Panc1 (cell line): ENCODE measurements around the gene PI4K2A. TPM values are rescaled to one million over a fixed set of nuclear protein-coding genes. Genes with fewer than 3 reads are reported as not detected.
A peak's percentile ranks its signal among the peaks of the same experiment; 100 is the strongest.

Experiments
- ATAC-seq: fragments of 200-7000 bp; cut with Tn5 transposase; 2 replicates; pipeline ENCODE4 v1.9.1; 2020; ENCODE audit warnings: mild to moderate bottlenecking, moderate library complexity
- BruUV-seq: library from RNA; stranded (reverse); fragments of 400-500 nt; replicated peaks from 2 replicates; lab custom pipeline; 2021; lab: Mats Ljungman, UMichigan
- CTCF ChIA-PET: fragments of 300-600 bp; sonication (Branson Sonifier 250); formaldehyde crosslinking; loops from one replicate; lab custom pipeline; 2022; ENCODE audit warnings: antibody characterized with exemption; lab: Charles Lee
- POLR2A ChIA-PET: fragments of 300-600 bp; sonication (Branson Sonifier 250); formaldehyde crosslinking; loops from one replicate; lab custom pipeline; 2022; ENCODE audit warnings: antibody characterized with exemption; lab: Charles Lee
- DNase-seq: peaks from one replicate; pipeline ENCODE4 v3.0.0-alpha.2; 2010; ENCODE audit warnings: low read depth, low spot score
- H3K27ac ChIP-seq: 2 replicates; pipeline ENCODE4 v1.5.1; 2011; ENCODE audit warnings: mild to moderate bottlenecking, low read length, inconsistent platforms
- H3K27me3 ChIP-seq: fragments of 200-500 bp; sonication (Bioruptor generic); 2 replicates; pipeline ENCODE4 v1.6.0; 2014; ENCODE audit warnings: low read length, inconsistent platforms; ENCODE audit not compliant: control insufficient read depth, insufficient read depth
- H3K36me3 ChIP-seq: fragments of 200-500 bp; sonication (Bioruptor generic); 2 replicates; pipeline ENCODE4 v1.5.1; 2014; ENCODE audit warnings: inconsistent platforms, mild to moderate bottlenecking, low read length, moderate library complexity; ENCODE audit not compliant: control insufficient read depth, insufficient read depth
- H3K4me1 ChIP-seq: 2 replicates; pipeline ENCODE4 v1.5.1; 2011; ENCODE audit warnings: inconsistent platforms, mild to moderate bottlenecking, low read length, moderate library complexity; ENCODE audit not compliant: control insufficient read depth, insufficient read depth
- H3K4me3 ChIP-seq, 2 experiments: 2 replicates each; pipeline ENCODE4 v1.5.1; 2011 to 2012; ENCODE audit warnings: low read depth in 2 of 2, low read length in 2 of 2, mild to moderate bottlenecking in 2 of 2, inconsistent platforms in 1 of 2, moderate library complexity in 1 of 2
- H3K9me3 ChIP-seq: fragments of 200-500 bp; sonication (Bioruptor generic); 2 replicates; pipeline ENCODE4 v1.5.1; 2014; ENCODE audit warnings: low read depth, mild to moderate bottlenecking, inconsistent platforms, low read length, moderate library complexity; ENCODE audit not compliant: control insufficient read depth, insufficient read depth
- POLR2AphosphoS5 ChIP-seq: IDR thresholded peaks from 2 replicates; pipeline ENCODE4 v1.6.1; 2012; ENCODE audit warnings: mild to moderate bottlenecking, low read depth, low read length, moderate library complexity
- SIN3A ChIP-seq: IDR thresholded peaks from 2 replicates; pipeline ENCODE4 v1.6.1; 2012; ENCODE audit warnings: low read depth, mild to moderate bottlenecking, low read length, moderate library complexity, borderline replicate concordance; ENCODE audit not compliant: insufficient read depth
- TCF7L2 ChIP-seq: IDR thresholded peaks from 2 replicates; pipeline ENCODE4 v1.6.1; 2011; ENCODE audit warnings: mild to moderate bottlenecking, low read depth, low read length, inconsistent platforms
- in situ Hi-C: cut with HindIII; loops from 2 replicates; pipeline ENCODE4 v1.10.0; 2016; ENCODE audit warnings: low sequenced_read_pairs, low pct_unique_long_range_greater_than_20kb
- intact Hi-C: fragments of 100-400 bp; cut with micrococcal nuclease; formaldehyde crosslinking; loops from one replicate; pipeline ENCODE4 v1.10.0; 2022; ENCODE audit not compliant: unreplicated experiment
- total RNA-seq: library from RNA; stranded (reverse); gene quantifications from one replicate; pipeline ENCODE4 v1.2.1, GENCODE V29; 2021; ENCODE audit not compliant: unreplicated experiment
- TF ChIP-seq, protein P1 (sequence below), 2 experiments: IDR thresholded peaks; 2 replicates each; pipeline ENCODE4 v1.6.1; 2011 to 2012; ENCODE audit warnings: low read depth in 2 of 2, control low read depth in 1 of 2, low read length in 1 of 2, mild to moderate bottlenecking in 1 of 2, moderate library complexity in 1 of 2; ENCODE audit not compliant: insufficient read depth in 1 of 2
- TF ChIP-seq, protein P2 (sequence below): fragments of 450-650 bp; IDR thresholded peaks from 2 replicates; pipeline ENCODE4 v1.5.1; 2017; ENCODE audit warnings: mild to moderate bottlenecking

The PI4K2A gene
- total RNA-seq, 1 experiment from 2014 or later, result 22.8 TPM

DNA sequence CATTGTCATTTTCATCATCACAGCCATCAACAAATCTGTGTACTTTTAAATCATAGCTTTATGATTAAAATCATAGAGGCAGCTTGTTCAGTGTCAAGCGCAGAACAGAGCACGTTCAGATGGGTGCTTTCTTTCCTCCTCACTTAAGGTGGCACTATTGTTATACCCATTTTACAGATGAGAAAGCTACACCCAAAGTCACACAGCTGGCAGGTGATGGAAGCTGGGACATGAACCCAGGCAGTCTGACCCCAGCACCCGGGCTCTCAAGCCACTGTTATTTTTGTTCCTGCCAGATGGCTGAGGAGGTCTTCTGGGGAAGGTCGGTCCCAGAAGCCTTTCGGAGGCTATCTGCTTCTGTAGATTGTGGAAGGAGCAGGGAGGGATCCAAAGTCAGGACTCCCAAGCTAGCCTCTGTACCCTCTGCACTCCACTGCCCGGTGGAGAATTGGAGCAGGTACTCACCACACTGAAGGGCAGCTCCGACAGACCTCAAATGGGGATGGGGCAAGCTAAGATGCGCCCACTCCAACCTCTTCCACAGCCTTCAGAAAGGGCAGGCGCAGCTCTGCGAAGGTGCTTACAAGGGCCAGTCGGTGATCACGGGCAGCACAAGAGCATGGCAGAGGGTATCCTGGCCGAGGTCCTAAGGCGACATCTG is 46.0 kb downstream of the PI4K2A start:
- Histone ChIP-seq H3K4me1 (peaks cover 35% of the 10 kb centered on the region), H3K4me3 (peak overlapping the region; percentile 72 to 73), H3K27ac (peak overlapping the region; percentile 75), H3K36me3 (no peaks in the 10 kb centered on the region), H3K27me3 (no peaks in the 10 kb centered on the region), H3K9me3 (no peaks in the 10 kb centered on the region)
- TF ChIP-seq, protein P1, sequence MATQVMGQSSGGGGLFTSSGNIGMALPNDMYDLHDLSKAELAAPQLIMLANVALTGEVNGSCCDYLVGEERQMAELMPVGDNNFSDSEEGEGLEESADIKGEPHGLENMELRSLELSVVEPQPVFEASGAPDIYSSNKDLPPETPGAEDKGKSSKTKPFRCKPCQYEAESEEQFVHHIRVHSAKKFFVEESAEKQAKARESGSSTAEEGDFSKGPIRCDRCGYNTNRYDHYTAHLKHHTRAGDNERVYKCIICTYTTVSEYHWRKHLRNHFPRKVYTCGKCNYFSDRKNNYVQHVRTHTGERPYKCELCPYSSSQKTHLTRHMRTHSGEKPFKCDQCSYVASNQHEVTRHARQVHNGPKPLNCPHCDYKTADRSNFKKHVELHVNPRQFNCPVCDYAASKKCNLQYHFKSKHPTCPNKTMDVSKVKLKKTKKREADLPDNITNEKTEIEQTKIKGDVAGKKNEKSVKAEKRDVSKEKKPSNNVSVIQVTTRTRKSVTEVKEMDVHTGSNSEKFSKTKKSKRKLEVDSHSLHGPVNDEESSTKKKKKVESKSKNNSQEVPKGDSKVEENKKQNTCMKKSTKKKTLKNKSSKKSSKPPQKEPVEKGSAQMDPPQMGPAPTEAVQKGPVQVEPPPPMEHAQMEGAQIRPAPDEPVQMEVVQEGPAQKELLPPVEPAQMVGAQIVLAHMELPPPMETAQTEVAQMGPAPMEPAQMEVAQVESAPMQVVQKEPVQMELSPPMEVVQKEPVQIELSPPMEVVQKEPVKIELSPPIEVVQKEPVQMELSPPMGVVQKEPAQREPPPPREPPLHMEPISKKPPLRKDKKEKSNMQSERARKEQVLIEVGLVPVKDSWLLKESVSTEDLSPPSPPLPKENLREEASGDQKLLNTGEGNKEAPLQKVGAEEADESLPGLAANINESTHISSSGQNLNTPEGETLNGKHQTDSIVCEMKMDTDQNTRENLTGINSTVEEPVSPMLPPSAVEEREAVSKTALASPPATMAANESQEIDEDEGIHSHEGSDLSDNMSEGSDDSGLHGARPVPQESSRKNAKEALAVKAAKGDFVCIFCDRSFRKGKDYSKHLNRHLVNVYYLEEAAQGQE (IDR thresholded peaks at IDR 0.05; ENCODE audit: insufficient read depth in 1 of 2, low read depth in 2 of 2, low read length in 1 of 2), result no peak
- TF ChIP-seq, protein P2, sequence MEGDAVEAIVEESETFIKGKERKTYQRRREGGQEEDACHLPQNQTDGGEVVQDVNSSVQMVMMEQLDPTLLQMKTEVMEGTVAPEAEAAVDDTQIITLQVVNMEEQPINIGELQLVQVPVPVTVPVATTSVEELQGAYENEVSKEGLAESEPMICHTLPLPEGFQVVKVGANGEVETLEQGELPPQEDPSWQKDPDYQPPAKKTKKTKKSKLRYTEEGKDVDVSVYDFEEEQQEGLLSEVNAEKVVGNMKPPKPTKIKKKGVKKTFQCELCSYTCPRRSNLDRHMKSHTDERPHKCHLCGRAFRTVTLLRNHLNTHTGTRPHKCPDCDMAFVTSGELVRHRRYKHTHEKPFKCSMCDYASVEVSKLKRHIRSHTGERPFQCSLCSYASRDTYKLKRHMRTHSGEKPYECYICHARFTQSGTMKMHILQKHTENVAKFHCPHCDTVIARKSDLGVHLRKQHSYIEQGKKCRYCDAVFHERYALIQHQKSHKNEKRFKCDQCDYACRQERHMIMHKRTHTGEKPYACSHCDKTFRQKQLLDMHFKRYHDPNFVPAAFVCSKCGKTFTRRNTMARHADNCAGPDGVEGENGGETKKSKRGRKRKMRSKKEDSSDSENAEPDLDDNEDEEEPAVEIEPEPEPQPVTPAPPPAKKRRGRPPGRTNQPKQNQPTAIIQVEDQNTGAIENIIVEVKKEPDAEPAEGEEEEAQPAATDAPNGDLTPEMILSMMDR, result no peak
- TF ChIP-seq SIN3A (no peak), POLR2AphosphoS5 (no peak), TCF7L2 (no peak)
- in situ Hi-C loops, result loop anchor here (5.0 kb wide), 1 partner anchor 41 kb away; no protein-coding TSS in a partner anchor
- no TSS peak for BruUV-seq
- intact Hi-C loops, result no loop called here
- ATAC-seq (peak; percentile 40), DNase-seq (no peak)
- ChIA-PET CTCF (interaction anchor here (0.6 to 2.2 kb wide), 5 partner anchors 8 to 59 kb away, joined by 3 to 13 read pairs (median 7); no protein-coding TSS in a partner anchor), POLR2A (no interaction called here)

DNA sequence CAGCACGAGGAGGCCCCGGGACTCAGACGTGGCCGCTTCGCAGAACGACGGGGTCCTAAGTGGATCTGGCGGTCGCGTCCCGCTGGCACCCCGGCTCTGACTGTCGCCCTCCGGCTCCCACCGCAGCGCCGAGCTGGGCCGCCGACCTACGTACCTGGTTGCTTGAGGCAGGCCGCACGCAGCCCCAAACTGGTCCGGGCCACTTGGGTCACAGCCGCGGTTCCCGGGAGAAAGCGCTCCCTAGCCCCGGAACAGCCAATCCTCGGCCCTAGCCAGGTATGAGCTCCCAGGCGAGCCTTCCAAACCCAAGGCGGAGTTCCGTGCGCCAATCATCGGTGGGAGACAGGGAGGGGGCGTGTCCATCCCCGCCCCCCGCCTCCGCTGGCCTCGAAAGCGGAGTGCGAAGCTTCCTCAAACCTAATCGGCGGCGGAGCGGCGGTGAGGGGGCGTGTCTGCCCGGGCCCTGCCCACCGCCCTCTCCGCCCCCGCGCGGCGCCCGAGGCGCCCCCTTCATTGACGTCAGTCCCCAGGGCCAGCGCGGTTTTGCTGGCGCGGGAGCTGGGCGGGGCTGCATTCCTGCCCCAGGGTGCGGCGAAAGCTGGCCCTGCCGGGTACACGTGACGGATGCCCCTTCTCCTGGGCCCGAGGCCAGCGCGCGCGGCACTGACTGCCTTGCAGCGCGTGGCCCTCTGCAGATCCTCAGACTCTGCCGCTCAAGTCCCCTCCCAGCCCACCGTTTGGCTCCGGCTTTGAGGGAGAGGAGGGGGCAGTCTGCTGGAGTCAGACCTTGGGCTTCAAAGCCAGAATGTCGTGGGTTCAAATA is 46.7 kb downstream of the PI4K2A start, which contains the start of gene AVPI1:
TSS of gene AVPI1 (minus strand) at position 280 of the 823 bp plus-strand sequence. CDS start 7,336 bp downstream, outside the sequence.
- in situ Hi-C loops, result loop anchor here (5.0 kb wide), 1 partner anchor 40 kb away; no protein-coding TSS in a partner anchor
- no peaks in the 10 kb centered on the region for H3K36me3 ChIP-seq
- TF ChIP-seq SIN3A, result 0 out of 2 replicates have a peak, but pooled peaks have one; percentile 6
- TF ChIP-seq TCF7L2, result peak; percentile 78
- TF ChIP-seq, protein P2, result no peak
- TF ChIP-seq, protein P1 (IDR thresholded peaks at IDR 0.05; ENCODE audit: insufficient read depth in 1 of 2, low read depth in 2 of 2, low read length in 1 of 2), result no peak
- peak; percentile 55 for TF ChIP-seq POLR2AphosphoS5
- no TSS peak for BruUV-seq
- H3K27ac ChIP-seq, result peak within 1 kb of the TSS; percentile 95
- POLR2A ChIA-PET, result interaction anchor here (0.6 kb wide), 1 partner anchor 1900 kb away, joined by 3 read pairs; no protein-coding TSS in a partner anchor
- no peaks in the 10 kb centered on the region for H3K27me3 ChIP-seq
- no peaks in the 10 kb centered on the region for H3K9me3 ChIP-seq
- DNase-seq (peak; percentile 87), ATAC-seq (peak; percentile 92)
- H3K4me1 ChIP-seq, result peaks cover 35% of the 10 kb centered on the region
- intact Hi-C loops, result no loop called here
- CTCF ChIA-PET, result interaction anchor here (0.5 to 2.2 kb wide), 6 partner anchors 9 to 142 kb away, joined by 3 to 13 read pairs (median 6); partner anchors contain the start of gene PI4K2A
- H3K4me3 ChIP-seq, result peak within 1 kb of the TSS; percentile 72 to 73
